ENCODE measurements around the gene RASD2. TPM values are rescaled to one million over a fixed set of nuclear protein-coding genes. Genes with fewer than 3 reads are reported as not detected.

The RASD2 gene
- total RNA-seq, 4 donors from 2014 or later: 0.13 to 1.6 (median 0.97) TPM

GRCh38 chr22:35567351-35568141 lies 26.9 kb downstream of the RASD2 start:
- no peak overlapping the region for H3K4me3 ChIP-seq (replicated peaks in 1 of 3)
- intact Hi-C loops (cut with DNase I): no loop called here
- no peaks in the 10 kb centered on the region for H3K36me3 ChIP-seq
- H3K4me1 ChIP-seq: peaks cover 0 to 7% of the 10 kb centered on the region in 2 donors
- TF ChIP-seq CTCF (IDR thresholded peaks at IDR 0.05): no peak
- TF ChIP-seq POLR2A (IDR thresholded peaks at IDR 0.05): no peak
- no peaks in the 10 kb centered on the region for H3K9me3 ChIP-seq
- no peak for DNase-seq
- WGBS, 2 donors: 59 to 72% methylated on average over 11 to 23 of the region's 23 CpGs
- H3K27ac ChIP-seq: no peak overlapping the region
- H3K27me3 ChIP-seq: no peaks in the 10 kb centered on the region

- no peaks in the 10 kb centered on the region for H3K9me3 ChIP-seq
- WGBS, 2 donors: 81 to 83% methylated on average over 17 of the region's 17 CpGs
- TF ChIP-seq POLR2A (IDR thresholded peaks at IDR 0.05) (no peak), CTCF (IDR thresholded peaks at IDR 0.05) (no peak)
- H3K4me1 ChIP-seq: peaks cover 0 to 7% of the 10 kb centered on the region in 2 donors
- no peak overlapping the region for H3K4me3 ChIP-seq (replicated peaks in 1 of 3)
- H3K27me3 ChIP-seq: no peaks in the 10 kb centered on the region
- intact Hi-C loops (cut with DNase I): no loop called here
- H3K36me3 ChIP-seq: no peaks in the 10 kb centered on the region
- H3K27ac ChIP-seq: no peak overlapping the region
- DNase-seq: no peak
Measured at GRCh38 chr22:35568751-35569739, 28.4 kb downstream of the RASD2 start.

GRCh38 chr22:35569916-35570315 lies 29.3 kb downstream of the RASD2 start:
- Histone ChIP-seq H3K4me3 (replicated peaks in 1 of 3) (no peak overlapping the region), H3K4me1 (peaks cover 0 to 7% of the 10 kb centered on the region in 2 donors), H3K27me3 (no peaks in the 10 kb centered on the region), H3K9me3 (no peaks in the 10 kb centered on the region), H3K27ac (no peak overlapping the region), H3K36me3 (no peaks in the 10 kb centered on the region)
- intact Hi-C loops (cut with DNase I): no loop called here
- WGBS, 2 donors: 92 to 97% methylated on average over 10 to 13 of the region's 13 CpGs
- TF ChIP-seq CTCF (IDR thresholded peaks at IDR 0.05) (no peak), POLR2A (IDR thresholded peaks at IDR 0.05) (no peak)
- DNase-seq: no peak

GRCh38 chr22:35570686-35571194 lies 30.1 kb downstream of the RASD2 start:
- no peak for TF ChIP-seq POLR2A (IDR thresholded peaks at IDR 0.05)
- TF ChIP-seq CTCF (IDR thresholded peaks at IDR 0.05): no peak
- Histone ChIP-seq H3K27me3 (no peaks in the 10 kb centered on the region), H3K27ac (no peak overlapping the region), H3K36me3 (no peaks in the 10 kb centered on the region), H3K4me3 (replicated peaks in 1 of 3) (no peak overlapping the region), H3K9me3 (no peaks in the 10 kb centered on the region), H3K4me1 (peaks cover 0 to 7% of the 10 kb centered on the region in 2 donors)
- intact Hi-C loops (cut with DNase I): no loop called here
- DNase-seq: no peak
- 86 to 93% methylated on average over 10 to 11 of the region's 14 CpGs for WGBS, 2 donors
